HepG2 (cell line): ENCODE data around the gene SGF29. TPM values are rescaled to one million over a fixed set of nuclear protein-coding genes. Genes with fewer than 3 reads are reported as not detected.

Experiments used
- BCL6 ChIP-seq: IDR thresholded peaks from 2 replicates; pipeline ENCODE4 v1.6.1; 2016; ENCODE audit warnings: missing genetic modification reagents, missing compliant biosample characterization
- ELF1 ChIP-seq: sonication (generic); formaldehyde crosslinking; IDR thresholded peaks from 2 replicates; pipeline ENCODE4 v1.4.0; 2020; ENCODE audit warnings: missing genetic modification reagents
- FLYWCH1 ChIP-seq: sonication (generic); formaldehyde crosslinking; IDR thresholded peaks from 2 replicates; pipeline ENCODE4 v1.8.1; 2023; ENCODE audit warnings: mild to moderate bottlenecking, missing genetic modification reagents
- FOXC1 ChIP-seq: sonication (generic); formaldehyde crosslinking; IDR thresholded peaks from 2 replicates; pipeline ENCODE4 v1.8.0; 2022; ENCODE audit warnings: mild to moderate bottlenecking, missing genetic modification reagents, borderline replicate concordance
- GATA4 ChIP-seq: sonication (generic); IDR thresholded peaks from 2 replicates; pipeline ENCODE4 v1.6.1; 2016; ENCODE audit warnings: antibody characterized with exemption, low read depth, borderline replicate concordance
- GPN1 ChIP-seq: sonication (generic); formaldehyde crosslinking; IDR thresholded peaks from 2 replicates; pipeline ENCODE4 v1.5.1; 2020; ENCODE audit warnings: missing genetic modification reagents, borderline replicate concordance
- GTF3A ChIP-seq: sonication (generic); formaldehyde crosslinking; conservative IDR thresholded peaks from 2 replicates; pipeline ENCODE4 v1.4.0; 2020; ENCODE audit warnings: mild to moderate bottlenecking, missing genetic modification reagents
- HIVEP1 ChIP-seq: sonication (generic); formaldehyde crosslinking; IDR thresholded peaks from 2 replicates; pipeline ENCODE4 v1.4.0; 2020; ENCODE audit warnings: mild to moderate bottlenecking, missing genetic modification reagents
- HMG20A ChIP-seq: IDR thresholded peaks from 2 replicates; pipeline ENCODE4 v1.6.1; 2016; ENCODE audit warnings: borderline replicate concordance
- KLF6 ChIP-seq: IDR thresholded peaks from 2 replicates; pipeline ENCODE4 v1.8.0; 2016; ENCODE audit warnings: missing biosample characterization, missing genetic modification reagents
- KMT2B ChIP-seq: IDR thresholded peaks from 2 replicates; pipeline ENCODE4 v1.6.1; 2016; ENCODE audit warnings: missing genetic modification reagents, missing compliant biosample characterization
- NCOA1 ChIP-seq: sonication (generic); formaldehyde crosslinking; IDR thresholded peaks from 2 replicates; pipeline ENCODE4 v1.9.0; 2021; ENCODE audit warnings: missing genetic modification reagents
- NFIB ChIP-seq: sonication (generic); formaldehyde crosslinking; IDR thresholded peaks from 2 replicates; pipeline ENCODE4 v1.9.0; 2021; ENCODE audit warnings: missing genetic modification reagents, mild to moderate bottlenecking, borderline replicate concordance
- NKX3-1 ChIP-seq: sonication (generic); formaldehyde crosslinking; IDR thresholded peaks from 2 replicates; pipeline ENCODE4 v1.5.0; 2020; ENCODE audit warnings: missing genetic modification reagents
- SALL2 ChIP-seq: sonication (generic); formaldehyde crosslinking; IDR thresholded peaks from 2 replicates; pipeline ENCODE4 v1.8.1; 2023; ENCODE audit warnings: mild to moderate bottlenecking, missing genetic modification reagents, inconsistent platforms
- SIX1 ChIP-seq: sonication (generic); formaldehyde crosslinking; IDR thresholded peaks from 2 replicates; pipeline ENCODE4 v1.4.0; 2020; ENCODE audit warnings: missing genetic modification reagents, borderline replicate concordance
- SMAD3 ChIP-seq: sonication (generic); formaldehyde crosslinking; IDR thresholded peaks from 2 replicates; pipeline ENCODE4 v1.4.0; 2020; ENCODE audit warnings: missing genetic modification reagents
- SRSF1 ChIP-seq: fragments of 200-400 bp; formaldehyde crosslinking; optimal IDR thresholded peaks from 2 replicates; pipeline ENCODE3; 2017; ENCODE audit warnings: mild to moderate bottlenecking, low read depth, low read length, moderate library complexity
- TCF7 ChIP-seq: sonication (generic); IDR thresholded peaks from 2 replicates; pipeline ENCODE4 v1.6.1; 2016; ENCODE audit warnings: antibody characterized with exemption, low read depth
- TRIM24 ChIP-seq: sonication (generic); formaldehyde crosslinking; IDR thresholded peaks from 2 replicates; pipeline ENCODE4 v1.8.0; 2022; ENCODE audit warnings: mild to moderate bottlenecking, missing genetic modification reagents
- ZNF207 ChIP-seq: fragments of 450-650 bp; IDR thresholded peaks from 2 replicates; pipeline ENCODE4 v1.6.1; 2016; ENCODE audit warnings: antibody characterized with exemption, borderline replicate concordance
- ZNF256 ChIP-seq: sonication (generic); formaldehyde crosslinking; conservative IDR thresholded peaks from 2 replicates; pipeline ENCODE4 v1.4.0; 2020; ENCODE audit warnings: missing genetic modification reagents
- ZNF282 ChIP-seq: fragments of 450-650 bp; IDR thresholded peaks from 2 replicates; pipeline ENCODE4 v1.6.1; 2018; ENCODE audit not compliant: partially characterized antibody
- ZNF331 ChIP-seq: sonication (generic); formaldehyde crosslinking; IDR thresholded peaks from 2 replicates; pipeline ENCODE4 v1.4.0; 2020; ENCODE audit warnings: missing genetic modification reagents
- ZNF382 ChIP-seq: sonication (generic); formaldehyde crosslinking; IDR thresholded peaks from 2 replicates; pipeline ENCODE4 v1.5.0; 2020; ENCODE audit warnings: missing genetic modification reagents, mild to moderate bottlenecking, borderline replicate concordance
- ZNF512B ChIP-seq: sonication (generic); formaldehyde crosslinking; IDR thresholded peaks from 2 replicates; pipeline ENCODE4 v1.5.1; 2020; ENCODE audit warnings: missing genetic modification reagents, mild to moderate bottlenecking, borderline replicate concordance
- ZNF720 ChIP-seq: sonication (generic); formaldehyde crosslinking; IDR thresholded peaks from 2 replicates; pipeline ENCODE4 v1.4.0; 2020; ENCODE audit warnings: missing genetic modification reagents
- ZNF782 ChIP-seq: sonication (generic); formaldehyde crosslinking; IDR thresholded peaks from 2 replicates; pipeline ENCODE4 v1.4.0; 2020; ENCODE audit warnings: missing genetic modification reagents, mild to moderate bottlenecking, borderline replicate concordance
- polyA plus RNA-seq, 8 experiments: library from polyadenylated mRNA; depleted of rRNA in 3 of 8; stranded (reverse) in 7 of 8; unstranded in 1 of 8; fragments of >200 nt; fragmentation: Illumina TruSeq in 4 of 8; extraction: Trizol in 4 of 8; gene quantifications; 2 replicates each; pipeline versions ENCODE4 v1.2.1 to v1.2.3, GENCODE V29; 2011 to 2016; ENCODE audit warnings: low read depth in 4 of 8, missing spikeins in 1 of 8, mixed read lengths in 1 of 8; ENCODE audit not compliant: insufficient read depth in 1 of 8
- total RNA-seq, 5 experiments: library from RNA; depleted of rRNA; stranded (reverse); fragments of >200 nt; fragmentation: Illumina TruSeq; extraction: Trizol; gene quantifications; 2 replicates each; pipeline ENCODE4 v1.2.3, GENCODE V29; 2016; ENCODE audit warnings: low read depth in 1 of 5
- TF ChIP-seq, protein P1 (sequence below): sonication (generic); formaldehyde crosslinking; IDR thresholded peaks from 2 replicates; pipeline ENCODE4 v1.8.0; 2022; ENCODE audit warnings: mild to moderate bottlenecking, missing genetic modification reagents, moderate library complexity

SGF29 gene
- total and polyA plus RNA-seq, 2 of the 13 experiments (the other 11 are each of a cell fraction or from before 2014, with no cell fraction given) = 5.0 to 29.4 TPM

DNA sequence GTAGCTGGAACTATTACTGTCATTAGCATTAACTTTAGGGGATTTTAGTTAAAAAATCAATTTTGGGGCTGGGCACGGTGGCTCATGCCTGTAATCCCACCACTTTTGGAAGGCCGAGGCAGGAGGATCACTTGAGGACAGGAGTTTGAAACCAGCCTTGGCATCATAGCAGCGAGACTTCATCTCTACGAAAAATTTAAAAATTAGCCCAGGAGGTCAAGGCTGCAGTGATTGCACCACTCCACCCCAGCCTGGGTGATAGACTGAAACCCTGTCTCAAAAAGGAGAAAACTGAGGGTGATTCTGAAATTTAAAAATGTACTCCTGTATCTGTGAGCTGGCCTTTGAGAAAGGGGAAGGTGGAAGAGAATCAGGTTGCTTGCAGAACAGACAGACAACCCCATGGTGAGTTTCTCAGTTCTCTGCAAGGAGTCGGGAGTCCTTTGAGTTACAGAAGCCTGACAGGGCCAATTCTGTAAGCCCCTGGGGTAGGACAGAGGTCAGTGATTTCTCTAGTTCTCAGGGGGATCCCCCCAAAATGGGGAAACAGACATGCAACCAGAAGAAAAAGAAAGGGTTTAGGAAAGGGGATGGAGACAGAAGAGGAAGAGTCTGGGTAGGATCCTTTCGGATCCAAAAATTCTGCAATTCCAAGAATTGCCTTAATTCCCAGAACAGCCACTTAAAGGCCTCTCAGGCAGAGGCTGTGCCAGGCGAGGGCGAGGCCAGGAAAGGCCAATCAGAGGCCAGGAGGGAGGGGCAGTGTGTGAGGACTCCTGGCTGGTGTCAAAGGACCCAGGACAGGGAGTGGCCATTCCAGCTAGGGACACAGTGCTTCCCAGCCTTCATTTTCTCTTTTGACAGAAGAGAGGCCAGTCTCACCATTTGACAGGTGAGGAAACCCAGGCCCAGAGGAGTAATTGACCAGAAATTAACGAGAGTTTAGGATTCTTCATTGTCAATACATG is 21.7 kb upstream of the SGF29 start (continued):
- TF ChIP-seq KMT2B (CRISPR knock-in tag) (peak; percentile 34; the same call in 1 of the 2 replicates), BCL6 (CRISPR knock-in tag) (peak; percentile 21; the same call in 1 of the 2 replicates), HMG20A (CRISPR knock-in tag) (no peak; the same call in 1 of the 2 replicates), ZNF282 (no peak), TRIM24 (CRISPR knock-in tag) (no peak), NKX3-1 (peak; percentile 24; the same call in 1 of the 2 replicates), ZNF382 (CRISPR knock-in tag) (no peak), NFIB (CRISPR knock-in tag) (no peak), FOXC1 (CRISPR knock-in tag) (no peak), ZNF207 (no peak), NCOA1 (CRISPR knock-in tag) (no peak), ZNF331 (0 out of 2 replicates have a peak, but pooled peaks have one; percentile 39), SALL2 (CRISPR knock-in tag) (no peak), SIX1 (CRISPR knock-in tag) (peak; percentile 14; the same call in 1 of the 2 replicates), KLF6 (CRISPR knock-in tag) (no peak), HIVEP1 (no peak), GTF3A (CRISPR knock-in tag) (no peak), ZNF720 (CRISPR knock-in tag) (no peak), ELF1 (CRISPR knock-in tag) (no peak), SRSF1 (no peak), ZNF256 (no peak), SMAD3 (CRISPR knock-in tag) (peak; percentile 44; the same call in 1 of the 2 replicates), ZNF782 (CRISPR knock-in tag) (no peak), GPN1 (no peak), ZNF512B (CRISPR knock-in tag) (0 out of 2 replicates have a peak, but pooled peaks have one; percentile 22), GATA4 (no peak), FLYWCH1 (no peak), TCF7 (no peak)
- TF ChIP-seq, protein P1, sequence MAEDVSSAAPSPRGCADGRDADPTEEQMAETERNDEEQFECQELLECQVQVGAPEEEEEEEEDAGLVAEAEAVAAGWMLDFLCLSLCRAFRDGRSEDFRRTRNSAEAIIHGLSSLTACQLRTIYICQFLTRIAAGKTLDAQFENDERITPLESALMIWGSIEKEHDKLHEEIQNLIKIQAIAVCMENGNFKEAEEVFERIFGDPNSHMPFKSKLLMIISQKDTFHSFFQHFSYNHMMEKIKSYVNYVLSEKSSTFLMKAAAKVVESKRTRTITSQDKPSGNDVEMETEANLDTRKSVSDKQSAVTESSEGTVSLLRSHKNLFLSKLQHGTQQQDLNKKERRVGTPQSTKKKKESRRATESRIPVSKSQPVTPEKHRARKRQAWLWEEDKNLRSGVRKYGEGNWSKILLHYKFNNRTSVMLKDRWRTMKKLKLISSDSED = no peak
